HG03135 (cell line): ENCODE measurements around the gene CHRND.

Source experiments
- ATAC-seq: cut with Tn5 transposase; IDR thresholded peaks from one replicate; pipeline ENCODE4 v1.9.1; 2021; ENCODE audit warnings: mild to moderate bottlenecking, moderate library complexity; ENCODE audit not compliant: unreplicated experiment

Gene CHRND

GRCh38 chr2:232487385-232488096 is 38.4 kb upstream of the CHRND start, which contains the start of gene ECEL1:
ECEL1 (minus strand) TSS chr2:232487834; CDS start chr2:232486653, 1,181 bp downstream.
- no peak for ATAC-seq

- no peak for ATAC-seq
Observed at GRCh38 chr2:232488097-232488711, 37.8 kb upstream of the CHRND start.

- ATAC-seq = no peak
Observed at GRCh38 chr2:232488721-232489300, 37.1 kb upstream of the CHRND start.

- no peak for ATAC-seq
Observed at GRCh38 chr2:232489516-232490220, 36.3 kb upstream of the CHRND start.

GRCh38 chr2:232490221-232491138 is 35.5 kb upstream of the CHRND start:
- ATAC-seq = no peak

GRCh38 chr2:232491139-232491780 is 34.7 kb upstream of the CHRND start:
- ATAC-seq = no peak

- ATAC-seq = no peak
Observed at GRCh38 chr2:232492236-232492848, 33.6 kb upstream of the CHRND start.

- ATAC-seq = no peak
Observed at GRCh38 chr2:232492963-232493700, 32.8 kb upstream of the CHRND start.

- ATAC-seq = no peak
Observed at GRCh38 chr2:232493701-232494474, 32.1 kb upstream of the CHRND start.

- no peak for ATAC-seq
Observed at GRCh38 chr2:232494542-232494941, 31.4 kb upstream of the CHRND start.

- no peak for ATAC-seq
Observed at GRCh38 chr2:232495292-232495691, 30.7 kb upstream of the CHRND start.

GRCh38 chr2:232496501-232497270 is 29.3 kb upstream of the CHRND start:
- ATAC-seq = no peak

- no peak for ATAC-seq
Observed at GRCh38 chr2:232497348-232497747, 28.6 kb upstream of the CHRND start.

GRCh38 chr2:232498452-232498851 is 27.5 kb upstream of the CHRND start:
- no peak for ATAC-seq

GRCh38 chr2:232501331-232501771 is 24.6 kb upstream of the CHRND start:
- ATAC-seq = no peak

GRCh38 chr2:232501794-232502390 is 24.1 kb upstream of the CHRND start:
- ATAC-seq = no peak

- no peak for ATAC-seq
Observed at GRCh38 chr2:232502511-232502910, 23.4 kb upstream of the CHRND start.
